GM23248 (cell line): ENCODE measurements around the gene SHC2.

Experiments used
- EZH2 ChIP-seq: fragments of 200-600 bp; sonication (generic); IDR thresholded peaks from 2 replicates; pipeline ENCODE4 v1.6.1; 2018; ENCODE audit warnings: antibody characterized with exemption, mild to moderate bottlenecking; ENCODE audit not compliant: insufficient read depth, poor library complexity, severe bottlenecking
- EZH2phosphoT487 ChIP-seq: fragments of 200-600 bp; sonication (generic); IDR thresholded peaks from 2 replicates; pipeline ENCODE4 v1.6.1; 2018; ENCODE audit warnings: antibody characterized with exemption, moderate library complexity, mild to moderate bottlenecking, low read depth; ENCODE audit not compliant: insufficient read depth

GRCh38 chr19:435056-435706 is 25.7 kb downstream of the SHC2 start:
- no peak for TF ChIP-seq EZH2
- no peak for TF ChIP-seq EZH2phosphoT487
